ENCODE data around the gene HNRNPA0.
A peak's percentile ranks its signal among the peaks of the same experiment; 100 is the strongest.

HNRNPA0 gene

GRCh38 chr5:137712139-137712667 is 42.0 kb downstream of the HNRNPA0 start:
- no peak overlapping the region for H3K4me3 ChIP-seq (ENCODE audit: low read depth, low read length)
- no peak for DNase-seq (ENCODE audit: low read depth)
- TF ChIP-seq CTCF (IDR thresholded peaks at IDR 0.05; ENCODE audit: insufficient read depth, low read depth, low read length, missing control alignments): no peak

GRCh38 chr5:137710086-137710485 is 44.1 kb downstream of the HNRNPA0 start:
- H3K4me3 ChIP-seq (ENCODE audit: low read depth, low read length): no peak overlapping the region
- no peak for DNase-seq (ENCODE audit: low read depth)
- no peak for TF ChIP-seq CTCF (IDR thresholded peaks at IDR 0.05; ENCODE audit: insufficient read depth, low read depth, low read length, missing control alignments)

GRCh38 chr5:137708796-137709559 is 45.2 kb downstream of the HNRNPA0 start:
- TF ChIP-seq CTCF (IDR thresholded peaks at IDR 0.05; ENCODE audit: insufficient read depth, low read depth, low read length, missing control alignments): no peak
- H3K4me3 ChIP-seq (ENCODE audit: low read depth, low read length): no peak overlapping the region
- peak; percentile 33 for DNase-seq (ENCODE audit: low read depth)

- TF ChIP-seq CTCF (IDR thresholded peaks at IDR 0.05; ENCODE audit: insufficient read depth, low read depth, low read length, missing control alignments): no peak
- H3K4me3 ChIP-seq (ENCODE audit: low read depth, low read length): no peak overlapping the region
- DNase-seq (ENCODE audit: low read depth): no peak
Measured at GRCh38 chr5:137708062-137708461, 46.1 kb downstream of the HNRNPA0 start.

- TF ChIP-seq CTCF (IDR thresholded peaks at IDR 0.05; ENCODE audit: insufficient read depth, low read depth, low read length, missing control alignments): no peak
- no peak overlapping the region for H3K4me3 ChIP-seq (ENCODE audit: low read depth, low read length)
- DNase-seq (ENCODE audit: low read depth): no peak
Measured at GRCh38 chr5:137706841-137707240, 47.3 kb downstream of the HNRNPA0 start.

GRCh38 chr5:137705106-137705505 is 49.1 kb downstream of the HNRNPA0 start:
- no peak overlapping the region for H3K4me3 ChIP-seq (ENCODE audit: low read depth, low read length)
- TF ChIP-seq CTCF (IDR thresholded peaks at IDR 0.05; ENCODE audit: insufficient read depth, low read depth, low read length, missing control alignments): no peak
- no peak for DNase-seq (ENCODE audit: low read depth)

- DNase-seq (ENCODE audit: low read depth): no peak
- no peak for TF ChIP-seq CTCF (IDR thresholded peaks at IDR 0.05; ENCODE audit: insufficient read depth, low read depth, low read length, missing control alignments)
- H3K4me3 ChIP-seq (ENCODE audit: low read depth, low read length): no peak overlapping the region
Measured at GRCh38 chr5:137703565-137703964, 50.6 kb downstream of the HNRNPA0 start.
